GM12875 (cell line): Measurements from ENCODE around the gene STX17.

ENCODE experiments used
- H3K4me3 ChIP-seq: one replicate; pipeline ENCODE4 v1.5.1; 2011; ENCODE audit warnings: low read depth, low read length, control low read depth
- CTCF ChIP-seq: IDR thresholded peaks from 2 replicates; pipeline ENCODE4 v1.5.1; 2011; ENCODE audit warnings: low read depth, mild to moderate bottlenecking, control low read depth, inconsistent platforms, low read length, moderate library complexity, borderline replicate concordance; ENCODE audit not compliant: insufficient read depth

The STX17 gene

GRCh38 chr9:99921875-99922710 is 15.6 kb downstream of the STX17 start:
- no peak overlapping the region for H3K4me3 ChIP-seq
- no peak for TF ChIP-seq CTCF

- no peak overlapping the region for H3K4me3 ChIP-seq
- no peak for TF ChIP-seq CTCF
Observed at GRCh38 chr9:99922711-99923030, 16.2 kb downstream of the STX17 start.

- no peak for TF ChIP-seq CTCF
- no peak overlapping the region for H3K4me3 ChIP-seq
Observed at GRCh38 chr9:99925541-99925940, 19.1 kb downstream of the STX17 start.

- TF ChIP-seq CTCF = no peak
- H3K4me3 ChIP-seq = no peak overlapping the region
Observed at GRCh38 chr9:99929652-99930051, 23.2 kb downstream of the STX17 start.

GRCh38 chr9:99931155-99931840 is 24.8 kb downstream of the STX17 start:
- no peak for TF ChIP-seq CTCF
- H3K4me3 ChIP-seq = no peak overlapping the region

GRCh38 chr9:99936947-99937587 is 30.6 kb downstream of the STX17 start:
- TF ChIP-seq CTCF = no peak
- no peak overlapping the region for H3K4me3 ChIP-seq

- no peak for TF ChIP-seq CTCF
- no peak overlapping the region for H3K4me3 ChIP-seq
Observed at GRCh38 chr9:99947395-99947794, 40.9 kb downstream of the STX17 start.
